Central memory CD8-positive, alpha-beta T cell (primary cell): ENCODE measurements around the gene KCNJ1.

ENCODE experiments used
- ATAC-seq: fragments of 150-1000 bp; cut with Tn5 transposase; replicated peaks from 2 replicates; pipeline ENCODE4 v1.10.0; 2022; ENCODE audit warnings: mild to moderate bottlenecking, moderate FRiP score, moderate number of reproducible peaks; ENCODE audit not compliant: poor library complexity, severe bottlenecking; ENCODE audit errors: extremely low read depth
- DNase-seq, 2 donors: peaks; one replicate each; pipeline ENCODE4 v3.0.0; 2021; ENCODE audit warnings: low spot score in 2 of 2
- H3K27ac Mint-ChIP-seq: one replicate; pipeline ENCODE4 v1.8.0; 2022; ENCODE audit warnings: low read depth, mild to moderate bottlenecking, moderate library complexity, mixed read lengths
- H3K27me3 Mint-ChIP-seq: one replicate; pipeline ENCODE4 v1.8.0; 2022; ENCODE audit warnings: mixed read lengths
- H3K36me3 Mint-ChIP-seq: one replicate; pipeline ENCODE4 v1.8.0; 2022; ENCODE audit warnings: mild to moderate bottlenecking, moderate library complexity, mixed read lengths; ENCODE audit not compliant: insufficient read depth
- H3K4me1 Mint-ChIP-seq: one replicate; pipeline ENCODE4 v1.8.0; 2022; ENCODE audit warnings: mixed read lengths
- H3K4me3 Mint-ChIP-seq: one replicate; pipeline ENCODE4 v1.8.0; 2022; ENCODE audit warnings: mild to moderate bottlenecking, moderate library complexity, mixed read lengths
- H3K9me3 Mint-ChIP-seq: one replicate; pipeline ENCODE4 v1.8.0; 2022; ENCODE audit warnings: mixed read lengths

Gene KCNJ1

GRCh38 chr11:128896356-128896755, 29.3 kb upstream of the KCNJ1 start:
- no peak for ATAC-seq
- peaks cover 2% of the 10 kb centered on the region for H3K36me3 Mint-ChIP-seq
- no peak overlapping the region for H3K27ac Mint-ChIP-seq
- no peaks in the 10 kb centered on the region for H3K9me3 Mint-ChIP-seq
- no peak for DNase-seq
- H3K4me3 Mint-ChIP-seq = no peak overlapping the region
- H3K4me1 Mint-ChIP-seq = no peaks in the 10 kb centered on the region
- H3K27me3 Mint-ChIP-seq = peaks cover 38% of the 10 kb centered on the region

DNA sequence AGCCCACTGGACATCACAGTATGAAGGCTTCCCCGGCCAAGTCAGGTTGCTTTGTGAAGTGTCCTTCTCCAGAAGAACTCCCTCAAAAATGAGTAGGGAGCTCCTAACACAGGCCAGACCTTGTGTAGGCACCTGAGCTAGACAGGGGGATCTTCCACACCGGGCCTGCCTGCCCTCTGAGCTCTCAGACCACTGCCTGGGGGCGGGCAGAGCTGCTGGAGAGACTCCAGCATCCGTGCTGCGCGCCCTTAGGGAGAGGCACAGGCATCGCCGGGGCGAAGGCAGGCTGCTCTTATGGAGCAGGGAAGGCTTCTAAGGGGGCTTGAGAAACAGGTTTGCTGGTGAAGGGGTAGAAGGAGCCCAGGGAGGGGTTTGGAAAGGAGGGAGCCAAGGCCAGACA, 28.4 kb upstream of the KCNJ1 start:
- Mint-ChIP-seq H3K4me1 (peaks cover 6% of the 10 kb centered on the region), H3K4me3 (no peak overlapping the region), H3K36me3 (peaks cover 2% of the 10 kb centered on the region), H3K27ac (no peak overlapping the region), H3K27me3 (peaks cover 46% of the 10 kb centered on the region), H3K9me3 (no peaks in the 10 kb centered on the region)
- no peak for ATAC-seq
- no peak for DNase-seq

DNA sequence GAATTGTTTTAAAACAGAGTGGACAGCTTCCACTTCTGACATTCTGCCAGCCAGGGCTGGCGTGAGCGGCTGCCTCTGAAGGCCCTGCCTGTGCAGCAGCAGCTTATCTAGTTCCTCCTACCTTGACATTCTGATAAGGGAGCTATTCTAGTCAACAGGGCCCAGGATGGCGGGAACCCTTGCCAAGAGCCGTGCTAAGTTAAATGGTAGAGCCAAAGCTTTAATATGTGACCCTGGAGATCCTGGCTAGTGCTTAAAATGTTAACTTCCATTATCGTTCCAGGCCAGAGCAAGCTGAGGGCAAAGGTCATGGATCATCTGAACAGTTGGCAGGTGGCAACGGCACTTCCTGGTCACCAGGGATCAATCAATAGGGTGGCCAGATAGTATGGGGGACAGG, 27.6 kb upstream of the KCNJ1 start:
- H3K4me3 Mint-ChIP-seq = no peak overlapping the region

DNA sequence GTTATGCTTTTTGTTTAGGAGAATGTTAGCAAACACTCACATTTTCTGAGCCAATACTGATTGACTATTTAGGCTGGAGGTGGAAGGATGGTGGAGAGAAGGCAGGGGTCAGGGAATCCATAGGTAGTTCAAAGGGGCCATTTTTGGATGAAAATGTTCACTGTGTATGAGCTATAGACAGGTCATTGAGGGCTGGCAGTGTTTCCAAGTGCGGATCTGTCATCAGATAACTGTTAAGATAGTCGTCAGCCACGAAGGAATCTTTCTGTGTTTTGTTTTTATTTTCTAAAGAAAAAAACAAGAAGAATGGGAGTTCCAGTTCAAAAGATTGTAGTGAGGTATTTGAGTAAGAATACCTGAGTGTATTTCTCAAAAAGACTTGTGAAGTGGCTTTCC, 27.2 kb upstream of the KCNJ1 start:
- Mint-ChIP-seq H3K36me3 (peaks cover 2% of the 10 kb centered on the region), H3K4me3 (no peak overlapping the region), H3K27ac (no peak overlapping the region), H3K4me1 (peaks cover 6% of the 10 kb centered on the region), H3K27me3 (peaks cover 56% of the 10 kb centered on the region), H3K9me3 (no peaks in the 10 kb centered on the region)
- DNase-seq (no peak), ATAC-seq (no peak)

More for the DNA sequence above, 27.6 kb upstream of the KCNJ1 start:
- Mint-ChIP-seq H3K27ac (no peak overlapping the region), H3K27me3 (peaks cover 52% of the 10 kb centered on the region), H3K4me1 (peaks cover 6% of the 10 kb centered on the region), H3K36me3 (peaks cover 2% of the 10 kb centered on the region), H3K9me3 (no peaks in the 10 kb centered on the region)
- ATAC-seq (no peak), DNase-seq (no peak)

DNA sequence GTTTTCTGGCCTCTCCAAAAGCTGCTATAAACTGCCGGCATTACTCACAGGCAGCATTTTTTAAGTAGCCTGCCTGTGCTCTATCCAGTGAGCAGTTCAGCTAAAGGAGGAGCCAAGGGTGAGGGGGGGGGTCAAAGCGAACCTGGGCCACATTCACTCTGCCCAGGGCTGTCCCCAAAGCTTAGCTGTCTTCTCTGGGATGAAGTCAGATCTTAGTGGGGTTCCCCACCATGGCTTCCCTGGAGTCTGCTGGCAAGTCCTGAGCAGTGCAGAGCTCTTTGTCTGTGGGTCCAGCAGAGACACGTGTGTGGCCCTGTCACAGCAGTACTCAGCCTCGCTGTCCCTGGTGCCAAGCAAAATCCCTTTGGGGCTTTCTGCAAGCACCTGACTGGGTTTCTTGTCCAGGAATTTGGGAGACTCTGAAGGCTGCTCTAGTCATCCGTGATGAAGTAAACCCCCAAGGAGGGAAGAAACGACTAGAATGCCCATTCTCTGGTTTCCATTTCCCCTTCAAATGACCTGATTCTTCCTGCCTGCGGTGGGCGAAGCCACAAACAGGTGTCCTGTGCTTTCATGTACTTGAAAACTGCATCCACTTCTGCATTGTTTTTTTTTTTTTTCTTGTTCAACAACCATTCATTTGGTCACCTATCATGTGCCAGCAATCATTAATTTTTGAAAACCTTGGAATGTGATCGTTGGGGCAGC, 26.6 kb upstream of the KCNJ1 start:
- peaks cover 6% of the 10 kb centered on the region for H3K4me1 Mint-ChIP-seq
- H3K36me3 Mint-ChIP-seq = peaks cover 2% of the 10 kb centered on the region
- H3K27ac Mint-ChIP-seq = no peak overlapping the region
- DNase-seq (no peak), ATAC-seq (no peak)
- H3K4me3 Mint-ChIP-seq = no peak overlapping the region
- H3K9me3 Mint-ChIP-seq = no peaks in the 10 kb centered on the region
- peaks cover 62% of the 10 kb centered on the region for H3K27me3 Mint-ChIP-seq

GRCh38 chr11:128892866-128893565, 25.9 kb upstream of the KCNJ1 start:
- Mint-ChIP-seq H3K4me1 (peaks cover 6% of the 10 kb centered on the region), H3K27me3 (peaks cover 69% of the 10 kb centered on the region)
- ATAC-seq = no peak

DNA sequence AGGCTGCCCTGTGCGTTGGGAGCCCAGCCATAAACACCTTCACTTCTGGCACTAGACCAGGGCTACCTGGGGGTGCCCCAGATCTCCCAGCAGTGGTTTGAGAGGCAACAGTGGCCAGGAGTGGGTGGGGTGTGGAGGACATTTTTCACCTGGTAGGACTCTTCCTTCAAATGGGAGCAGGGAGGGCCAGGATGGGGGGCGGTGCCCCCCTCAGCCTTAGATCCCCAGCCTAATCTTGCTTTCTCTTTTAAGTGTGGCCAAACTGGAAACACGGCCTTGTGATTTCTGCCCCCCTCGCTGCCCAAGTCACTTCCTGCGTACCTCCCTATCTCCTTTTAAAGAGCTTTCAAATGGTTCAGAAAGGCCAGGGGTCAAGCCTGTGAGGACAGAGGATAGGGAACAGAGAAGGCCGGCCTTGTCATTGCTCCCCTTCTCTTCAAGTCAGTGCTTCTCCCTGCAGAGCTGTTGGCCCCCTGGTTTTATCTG, 24.9 kb upstream of the KCNJ1 start:
- ATAC-seq = no peak
- no peaks in the 10 kb centered on the region for H3K9me3 Mint-ChIP-seq
- H3K27ac Mint-ChIP-seq = no peak overlapping the region
- peak overlapping the region; percentile 21 for H3K4me3 Mint-ChIP-seq
- H3K4me1 Mint-ChIP-seq = peaks cover 8% of the 10 kb centered on the region
- peaks cover 72% of the 10 kb centered on the region for H3K27me3 Mint-ChIP-seq
- peaks cover 3% of the 10 kb centered on the region for H3K36me3 Mint-ChIP-seq
- DNase-seq = no peak

More at GRCh38 chr11:128892866-128893565, 25.9 kb upstream of the KCNJ1 start:
- no peak overlapping the region for H3K4me3 Mint-ChIP-seq
- no peak overlapping the region for H3K27ac Mint-ChIP-seq
- no peak for DNase-seq
- peaks cover 3% of the 10 kb centered on the region for H3K36me3 Mint-ChIP-seq
- H3K9me3 Mint-ChIP-seq = no peaks in the 10 kb centered on the region

DNA sequence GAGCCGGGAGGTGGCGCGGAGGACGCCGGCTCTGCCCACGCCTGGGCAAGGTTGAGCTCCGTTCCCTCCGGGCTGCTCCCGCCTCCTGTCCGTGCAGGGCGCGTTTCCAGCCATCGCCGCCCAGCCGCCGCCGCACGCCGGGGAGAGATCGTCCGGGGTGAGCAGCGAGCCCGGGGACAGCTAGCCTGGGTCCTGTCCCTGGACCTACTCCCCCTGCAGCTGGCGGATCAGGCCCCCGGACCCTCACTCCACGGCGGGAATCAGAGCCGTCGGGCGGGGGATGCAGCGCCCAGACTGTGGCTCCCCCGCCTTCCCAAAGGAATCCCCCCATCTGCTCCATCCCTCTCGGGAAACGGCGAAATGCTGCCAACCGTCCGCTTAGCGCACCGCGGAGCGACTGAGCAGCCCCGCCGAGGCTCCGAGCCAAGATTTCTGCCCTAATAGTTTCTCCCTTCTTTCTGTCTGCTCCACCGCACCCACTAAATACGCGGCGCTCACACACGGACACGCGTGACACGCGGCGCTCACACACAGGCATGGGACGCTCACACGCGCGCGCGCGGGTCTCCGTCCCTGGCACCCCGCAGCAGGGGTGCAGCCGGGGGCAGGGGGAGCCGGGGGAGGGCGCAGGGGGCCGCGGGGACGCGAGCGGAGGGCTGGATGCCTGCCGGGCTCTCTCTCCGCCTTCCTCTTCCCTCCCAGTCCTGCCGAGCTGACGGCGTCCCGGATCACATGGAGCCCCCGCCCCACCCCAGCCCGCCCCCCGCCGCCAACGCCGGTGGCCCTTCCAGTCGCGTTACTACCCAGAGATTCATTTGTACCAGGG, 23.7 kb upstream of the KCNJ1 start, which contains the start of gene KCNJ5:
Gene KCNJ5 (plus strand): TSS at position 814 of the 826 bp plus-strand sequence. CDS start 19,918 bp downstream, outside the sequence.
- Mint-ChIP-seq H3K36me3 (peaks cover 3% of the 10 kb centered on the region), H3K4me1 (peaks cover 16% of the 10 kb centered on the region), H3K9me3 (no peaks in the 10 kb centered on the region), H3K27ac (no peak within 1 kb of the TSS), H3K27me3 (peaks cover 66% of the 10 kb centered on the region), H3K4me3 (peak within 1 kb of the TSS; percentile 54)
- ATAC-seq = peak; percentile 34
- DNase-seq = no peak

GRCh38 chr11:128890216-128890542, 23.1 kb upstream of the KCNJ1 start:
- H3K4me1 Mint-ChIP-seq = peaks cover 16% of the 10 kb centered on the region
- H3K4me3 Mint-ChIP-seq = peak overlapping the region; percentile 54
- H3K9me3 Mint-ChIP-seq = no peaks in the 10 kb centered on the region
- DNase-seq (no peak), ATAC-seq (no peak)
- peaks cover 63% of the 10 kb centered on the region for H3K27me3 Mint-ChIP-seq
- peaks cover 3% of the 10 kb centered on the region for H3K36me3 Mint-ChIP-seq
- no peak overlapping the region for H3K27ac Mint-ChIP-seq

GRCh38 chr11:128889657-128890213, 22.6 kb upstream of the KCNJ1 start:
- no peak for ATAC-seq
- Mint-ChIP-seq H3K4me3 (peak overlapping the region; percentile 54), H3K4me1 (peaks cover 16% of the 10 kb centered on the region), H3K36me3 (peaks cover 3% of the 10 kb centered on the region), H3K27ac (no peak overlapping the region), H3K27me3 (peaks cover 66% of the 10 kb centered on the region), H3K9me3 (no peaks in the 10 kb centered on the region)
- no peak for DNase-seq

- H3K4me1 Mint-ChIP-seq = peaks cover 16% of the 10 kb centered on the region
- peaks cover 69% of the 10 kb centered on the region for H3K27me3 Mint-ChIP-seq
- H3K4me3 Mint-ChIP-seq = no peak overlapping the region
- H3K36me3 Mint-ChIP-seq = peaks cover 3% of the 10 kb centered on the region
- no peak for ATAC-seq
- no peak overlapping the region for H3K27ac Mint-ChIP-seq
- DNase-seq = no peak
- H3K9me3 Mint-ChIP-seq = no peaks in the 10 kb centered on the region
These were observed 21.2 kb upstream of the KCNJ1 start for GRCh38 chr11:128888034-128888985.
